HG02870 (cell line): ENCODE measurements around the gene SRP14.
A peak's percentile ranks its signal among the peaks of the same experiment; 100 is the strongest.

Experiments
- ATAC-seq: cut with Tn5 transposase; IDR thresholded peaks from one replicate; pipeline ENCODE4 v1.9.1; 2021; ENCODE audit warnings: mild to moderate bottlenecking, moderate library complexity; ENCODE audit not compliant: unreplicated experiment

The SRP14 gene

DNA sequence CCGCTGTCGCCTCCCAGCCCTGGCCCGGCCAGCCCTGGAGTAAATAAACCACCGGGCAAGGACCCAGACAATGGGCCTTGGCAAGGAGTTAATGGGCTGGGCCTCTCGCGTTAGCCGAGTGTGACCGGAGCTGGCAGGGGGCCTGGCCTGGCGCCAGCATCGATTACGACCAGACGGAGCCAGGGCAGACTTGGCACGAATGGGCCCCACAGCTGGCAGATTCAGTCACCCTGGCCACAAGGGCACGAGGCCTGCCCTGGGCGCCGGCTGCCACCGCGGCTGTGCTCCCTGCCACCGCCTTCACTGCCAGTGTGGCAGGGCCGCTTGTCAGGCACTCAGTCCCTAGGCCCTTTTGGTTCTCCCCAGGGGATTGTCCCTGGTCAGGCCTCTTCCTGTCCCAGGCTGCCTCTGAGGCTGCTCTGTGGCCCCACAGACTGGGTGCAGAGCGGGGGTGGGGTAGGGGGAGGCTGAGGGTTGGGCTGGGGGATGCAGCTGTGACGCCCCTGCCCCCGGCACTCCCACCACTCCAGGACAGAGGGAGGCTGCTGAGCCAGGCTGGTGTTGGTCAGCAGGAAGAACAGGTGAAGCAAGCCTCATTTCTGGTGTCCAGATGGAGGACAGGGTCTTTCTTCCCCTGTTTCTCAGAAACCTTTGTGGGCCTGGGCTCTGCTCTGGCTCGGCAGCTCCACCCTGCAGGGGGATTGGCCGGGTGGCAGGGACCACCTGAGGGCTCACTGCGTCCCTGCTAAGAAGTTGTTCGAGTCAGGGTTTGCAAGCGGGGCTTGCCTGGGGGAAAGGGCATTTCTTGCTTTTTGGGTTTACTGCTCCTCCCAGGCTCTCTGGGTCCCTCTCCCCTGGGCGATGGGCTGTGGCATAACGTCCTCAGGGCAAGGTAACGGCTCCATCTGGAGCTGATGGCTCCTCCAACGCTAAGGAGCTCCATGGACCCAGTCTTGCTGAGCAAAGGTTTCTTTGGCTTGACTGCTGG lies 30.5 kb upstream of the SRP14 start:
- no peak for ATAC-seq

DNA sequence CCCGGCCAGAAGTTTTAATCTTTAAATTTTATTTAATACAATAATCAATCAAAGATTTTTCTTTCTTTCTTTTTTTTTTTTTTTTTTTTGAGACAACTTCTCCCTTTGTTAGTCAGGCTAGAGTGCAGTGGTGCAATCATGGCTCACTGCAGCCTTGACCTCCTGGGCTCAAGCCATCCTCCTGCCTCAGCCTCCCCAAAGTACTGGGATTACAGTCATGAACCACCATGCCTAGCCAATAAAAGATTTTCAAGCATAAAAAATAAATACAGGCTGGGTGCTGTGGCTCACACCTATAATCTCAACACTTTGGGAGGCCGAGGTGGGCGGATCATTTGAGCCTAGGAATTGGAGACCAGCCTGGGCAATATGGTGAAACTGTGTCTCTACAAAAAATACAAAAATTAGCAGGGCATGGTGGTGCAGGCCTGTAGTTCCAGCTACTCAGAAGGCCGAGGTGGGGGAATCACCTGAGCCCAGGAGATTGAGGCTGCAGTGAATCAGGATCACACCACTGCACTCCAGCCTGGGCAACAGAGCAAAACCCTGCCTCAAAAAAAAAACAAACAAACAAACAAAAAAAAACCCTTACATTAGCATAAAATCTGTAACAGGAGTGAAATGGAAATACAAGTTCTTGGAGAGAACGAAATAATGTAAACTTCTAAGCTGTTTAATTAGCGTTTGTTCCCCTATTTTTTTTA lies 29.1 kb upstream of the SRP14 start:
- no peak for ATAC-seq

DNA sequence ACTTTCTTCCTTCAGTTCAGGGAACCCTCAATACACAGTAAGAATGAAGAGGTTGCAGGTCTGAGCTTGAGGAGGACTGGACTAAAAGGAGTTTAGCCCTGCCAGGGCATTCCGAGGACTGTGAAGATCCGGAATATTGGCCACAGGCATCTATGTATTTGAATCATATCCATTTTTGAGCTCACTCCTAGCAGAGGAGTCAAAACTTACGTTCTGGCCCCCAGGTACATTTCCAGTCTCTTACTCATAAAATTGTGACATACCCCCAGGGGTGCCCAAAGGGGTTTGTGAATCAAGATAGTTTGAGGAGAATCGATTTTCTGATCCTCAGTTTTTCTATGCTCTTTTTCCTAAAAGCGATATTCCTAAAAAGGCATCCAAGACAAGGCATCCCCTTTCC lies 27.6 kb upstream of the SRP14 start:
- no peak for ATAC-seq

DNA sequence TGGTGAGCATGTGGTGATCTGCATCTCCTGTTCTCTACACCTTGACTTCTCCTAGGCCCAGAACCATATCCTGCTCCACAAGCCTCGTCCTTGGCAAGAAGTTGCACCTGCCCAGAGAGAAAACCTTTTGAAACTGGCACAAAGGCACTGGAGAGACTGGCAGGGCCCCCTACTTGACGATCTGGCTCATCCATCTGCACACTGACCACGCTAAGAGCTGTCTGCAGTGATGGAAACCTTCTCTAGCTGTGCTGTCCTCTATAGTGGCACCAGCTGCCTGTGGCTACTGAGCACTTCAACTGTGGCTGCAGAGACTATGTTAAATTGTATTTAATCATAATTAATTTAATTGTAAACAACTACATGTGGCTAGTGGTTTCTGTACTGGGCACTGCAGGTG lies 26.2 kb upstream of the SRP14 start:
- no peak for ATAC-seq

DNA sequence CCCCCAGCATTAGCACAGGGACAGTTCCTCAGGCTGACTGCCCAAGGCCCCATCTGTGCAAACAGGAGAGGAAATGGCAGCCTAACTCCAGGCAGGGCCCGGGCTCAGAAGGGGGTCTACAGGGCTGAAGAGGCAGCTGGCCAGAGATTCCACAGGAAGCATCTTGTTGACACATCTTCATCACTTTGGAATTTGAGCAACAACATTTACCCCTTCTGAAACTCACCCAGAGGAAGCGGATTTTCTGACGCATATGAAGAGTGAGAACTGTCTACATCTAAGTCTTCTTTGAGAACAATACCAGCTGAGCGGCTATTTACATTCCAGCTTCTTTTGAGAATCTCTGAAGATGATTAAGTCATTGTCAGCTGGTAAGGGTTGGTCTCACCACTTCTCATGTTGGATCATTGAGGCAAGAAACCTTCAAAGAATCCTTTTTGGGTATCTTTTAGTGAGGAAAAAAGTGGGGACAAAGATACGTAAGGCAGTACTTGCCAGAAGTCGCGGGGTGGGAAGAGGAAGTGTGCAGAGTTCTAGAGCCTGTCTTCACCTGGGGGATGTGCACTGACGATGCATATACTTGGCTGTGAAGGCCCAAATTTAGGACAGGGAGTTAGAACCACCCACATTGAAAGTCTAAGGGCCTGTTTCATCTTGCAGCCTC lies 25.4 kb upstream of the SRP14 start:
- ATAC-seq: peak; percentile 72

DNA sequence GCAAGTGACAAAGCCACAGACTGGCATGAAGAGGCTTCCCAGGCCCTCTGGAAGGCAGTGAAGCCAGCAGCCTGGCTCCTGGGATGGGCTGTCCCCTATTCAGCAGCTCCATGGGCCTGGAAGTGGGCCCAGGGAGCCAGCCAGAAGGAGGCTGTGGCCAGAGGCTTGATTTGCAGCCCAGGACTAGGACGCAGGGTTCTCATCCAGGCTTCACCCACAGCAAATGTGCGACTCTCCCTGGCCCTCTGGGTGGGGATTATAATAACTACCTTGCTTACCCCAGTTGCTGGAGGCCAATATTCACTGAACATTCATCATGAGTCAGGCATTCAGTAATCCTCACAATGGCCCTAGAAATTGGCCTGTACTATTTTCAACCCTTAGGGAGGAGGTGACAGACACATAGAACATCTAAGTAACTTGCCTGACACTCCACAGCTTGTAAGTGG lies 24.6 kb upstream of the SRP14 start:
- no peak for ATAC-seq

DNA sequence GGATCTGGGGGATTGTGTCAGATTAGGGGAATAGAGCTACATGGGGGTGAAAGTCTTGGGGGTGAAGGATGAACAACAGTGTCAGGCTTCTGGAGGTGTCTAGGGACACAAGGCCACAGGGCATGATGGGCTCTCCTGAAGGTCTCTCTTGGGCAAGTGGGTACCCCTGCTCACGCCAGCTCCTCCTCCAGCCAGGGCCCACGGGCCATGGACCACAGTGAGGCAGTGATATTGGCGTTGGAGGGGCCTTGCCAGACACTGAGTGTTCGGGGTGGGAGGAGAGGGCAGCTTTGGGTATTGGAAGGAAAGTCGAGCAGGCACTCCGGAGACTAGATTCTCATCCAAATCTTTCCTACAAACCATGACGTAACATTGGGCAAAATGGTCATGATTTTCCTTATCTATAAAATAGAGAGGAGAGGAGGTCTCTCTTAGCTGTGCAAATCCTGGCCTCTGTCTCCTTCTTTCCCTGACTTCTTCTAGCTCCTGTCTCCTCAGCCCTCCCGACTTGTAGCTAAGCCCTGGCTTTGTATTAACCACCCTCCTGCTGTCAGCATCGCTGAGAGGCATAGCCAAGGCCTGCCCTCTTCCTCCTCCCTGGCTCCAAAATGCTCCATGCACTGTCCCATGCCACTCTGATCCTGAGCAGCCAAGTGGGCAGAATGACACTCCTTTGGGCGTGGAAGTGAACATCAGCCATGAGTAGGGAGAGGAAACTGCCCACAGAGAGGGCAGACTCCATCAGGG lies 24.0 kb upstream of the SRP14 start:
- ATAC-seq: no peak

DNA sequence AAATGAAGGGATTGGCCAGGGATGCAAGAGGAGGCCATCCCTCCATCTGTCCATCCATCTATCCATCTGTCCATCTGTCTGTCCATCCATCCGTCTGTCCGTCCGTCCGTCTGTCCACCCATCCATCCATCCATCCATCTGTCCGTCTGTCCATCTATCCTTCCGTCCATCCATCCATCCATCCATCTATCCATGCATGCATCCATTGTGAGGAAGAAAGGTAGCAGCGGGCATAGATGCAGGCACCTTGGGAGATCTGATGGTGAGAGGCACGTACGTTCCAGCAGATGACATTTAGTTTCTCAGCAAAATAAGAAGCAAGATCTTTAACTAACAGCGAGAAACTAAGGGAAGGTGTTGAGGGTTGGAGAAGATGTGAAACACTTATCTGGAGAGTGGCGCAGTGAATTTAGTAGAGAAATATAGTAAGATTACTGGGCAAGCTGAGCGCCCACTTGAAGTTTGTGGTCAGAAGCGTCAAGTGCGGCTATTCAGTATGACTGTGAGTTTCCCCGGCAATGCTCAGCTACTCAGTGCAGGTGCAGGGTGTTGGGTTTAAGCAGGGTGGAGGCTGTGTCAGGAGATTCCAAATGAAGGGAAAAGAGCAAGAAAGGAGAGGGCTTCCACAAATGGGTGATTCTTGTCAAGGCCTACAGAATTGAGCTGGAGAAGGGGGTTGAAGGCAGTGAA lies 22.4 kb upstream of the SRP14 start:
- peak; percentile 68 for ATAC-seq

DNA sequence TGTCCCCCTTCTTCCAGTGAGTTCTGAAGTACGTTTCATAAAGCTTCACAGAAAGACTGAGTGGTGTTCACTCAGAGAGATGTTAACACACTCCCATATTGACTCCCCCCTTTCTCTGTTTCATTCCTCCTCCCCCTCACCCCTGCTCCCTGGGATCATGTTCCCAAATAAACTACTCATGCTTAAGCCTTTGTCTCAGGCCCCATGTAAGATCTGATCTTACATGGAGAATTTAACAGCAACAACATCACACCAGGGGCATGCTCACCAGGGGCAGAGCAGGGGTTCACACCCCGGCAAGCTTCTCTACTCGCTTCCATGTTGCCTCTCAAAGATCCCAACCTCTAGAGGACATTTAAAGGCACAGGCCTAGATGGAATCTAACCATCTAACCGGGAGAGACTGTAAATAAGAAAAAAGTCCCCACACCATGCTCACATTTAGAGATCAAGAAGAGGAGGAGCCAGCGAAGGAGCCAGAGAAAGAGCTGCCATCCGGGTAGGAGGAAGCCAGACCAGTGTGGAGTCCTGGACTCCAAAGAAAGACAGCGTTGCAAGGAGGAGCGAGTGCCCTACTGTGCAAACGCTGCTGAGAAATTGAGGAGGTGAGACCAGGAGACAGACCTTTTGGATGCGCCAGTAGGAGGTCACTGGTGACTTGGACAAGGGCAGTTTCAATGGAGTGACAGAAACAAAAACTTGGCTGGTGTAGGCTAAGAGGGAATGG lies 21.4 kb upstream of the SRP14 start:
- ATAC-seq: no peak

DNA sequence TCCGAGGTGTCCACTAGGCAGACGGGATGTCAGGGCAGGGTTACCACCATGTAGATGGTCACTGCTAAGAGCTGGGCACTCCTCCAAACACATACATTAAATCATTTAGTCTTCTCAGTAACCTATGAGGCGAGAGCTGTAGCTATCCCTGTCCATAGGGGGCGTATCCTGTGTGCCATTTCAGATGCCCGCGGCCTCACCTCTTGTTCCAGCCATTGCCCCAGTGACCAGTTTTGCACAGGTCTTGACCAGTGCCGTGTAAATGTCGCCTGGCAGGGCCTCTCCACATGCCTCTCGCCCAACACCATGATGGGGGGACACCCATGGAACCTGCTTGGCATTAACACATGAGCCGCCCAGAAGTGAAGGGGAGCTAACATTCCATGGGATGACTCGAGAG lies 20.8 kb upstream of the SRP14 start:
- ATAC-seq: no peak

DNA sequence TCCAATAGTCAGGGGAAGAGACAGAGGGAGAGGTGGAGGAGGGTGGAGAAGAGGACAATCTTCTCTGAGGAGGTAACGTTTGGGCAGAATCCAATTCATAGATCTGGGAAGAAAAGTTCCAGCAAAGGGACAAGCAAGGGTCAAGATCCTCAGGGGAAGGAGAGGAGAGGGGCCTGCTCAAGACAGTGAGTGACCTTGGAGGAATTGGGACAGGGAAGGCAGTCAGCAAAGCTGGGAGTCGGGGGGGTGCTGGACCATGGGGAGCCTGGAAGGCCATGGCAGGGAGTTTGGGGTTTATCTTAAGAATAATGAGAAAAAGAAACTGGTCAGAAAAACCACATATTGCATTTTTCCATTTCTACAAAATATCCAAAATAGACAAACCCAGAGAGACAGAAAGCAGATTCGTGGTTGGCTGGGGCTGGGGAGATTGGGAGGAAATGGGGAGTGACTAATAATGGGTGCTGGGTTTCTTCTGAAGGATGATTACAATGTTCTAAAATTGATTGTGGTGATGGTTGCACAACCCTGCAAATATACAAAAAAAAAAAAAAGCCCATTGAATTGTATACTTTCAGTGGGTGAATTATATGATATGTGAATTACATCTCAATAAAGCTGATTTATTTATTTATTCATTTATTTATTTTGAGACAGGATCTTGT lies 19.6 kb upstream of the SRP14 start:
- no peak for ATAC-seq

DNA sequence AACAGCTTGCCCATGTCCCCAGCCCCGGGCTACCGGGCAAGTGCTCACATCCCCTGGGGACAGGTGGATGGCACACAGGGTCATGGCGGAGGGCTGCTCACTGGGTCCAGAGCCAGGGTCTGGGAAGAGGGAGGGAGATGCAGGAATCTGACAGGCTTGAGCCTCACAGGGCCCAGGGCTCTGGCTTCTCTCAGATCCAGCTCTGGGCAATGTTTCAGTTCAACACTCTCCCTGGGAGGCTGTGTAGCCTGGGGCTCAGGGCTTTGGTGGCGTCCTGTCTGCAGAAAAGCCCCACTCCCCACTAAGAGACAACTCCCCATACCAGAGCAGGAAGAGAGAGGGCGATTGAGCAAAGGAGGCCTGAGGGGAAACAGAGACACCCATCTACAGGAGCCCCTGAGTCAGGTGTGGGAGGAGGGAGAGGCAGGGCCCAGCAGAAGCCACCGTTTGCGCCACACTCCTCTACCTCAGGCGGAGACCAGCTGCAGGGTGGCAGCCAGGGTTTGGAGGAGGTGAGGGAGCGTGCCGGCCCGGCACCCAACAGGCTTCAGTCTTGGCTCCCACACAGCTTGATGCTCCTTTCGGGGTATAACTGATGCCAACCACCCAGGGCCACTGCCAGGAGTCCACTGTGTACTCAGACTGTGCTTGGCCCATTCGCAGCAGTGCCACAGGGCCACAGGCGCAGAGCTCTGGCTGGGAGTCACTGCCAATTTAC lies 16.8 kb upstream of the SRP14 start:
- no peak for ATAC-seq

DNA sequence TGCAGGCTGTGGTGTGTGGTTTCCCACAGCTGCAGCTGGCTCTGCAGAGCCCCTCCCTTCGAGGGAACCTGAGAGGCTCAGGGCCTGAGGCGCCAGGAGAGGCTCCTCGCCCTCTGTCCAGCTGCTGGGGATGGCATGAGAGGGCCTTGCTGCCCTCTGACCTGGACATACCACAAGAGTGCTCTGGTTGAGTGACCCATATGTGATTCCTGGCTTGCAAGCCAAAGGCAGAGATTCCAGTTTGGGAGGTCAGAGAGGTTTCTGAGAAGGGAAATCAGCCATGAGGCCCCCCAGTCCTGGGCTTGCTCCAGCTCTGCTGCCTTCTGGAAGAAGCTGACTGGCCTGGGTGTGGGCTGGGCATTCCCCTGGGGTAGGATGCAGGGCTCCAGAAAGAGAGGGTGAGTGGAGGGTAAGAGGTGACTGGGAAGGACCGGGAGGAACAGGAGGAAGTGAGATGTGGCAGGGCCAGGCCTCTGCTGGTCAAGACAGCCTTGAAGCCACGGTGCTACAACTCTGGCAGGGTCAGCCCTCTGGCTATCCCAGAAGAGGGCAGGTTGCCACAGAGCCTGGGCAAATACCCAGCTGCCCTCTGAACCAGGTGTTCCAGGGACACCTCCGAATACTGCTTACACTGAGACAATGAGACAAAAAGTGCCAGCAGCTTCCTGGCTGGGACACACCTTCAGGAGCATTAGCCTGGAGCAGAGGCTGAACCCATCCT lies 16.0 kb upstream of the SRP14 start:
- peak; percentile 72 for ATAC-seq

DNA sequence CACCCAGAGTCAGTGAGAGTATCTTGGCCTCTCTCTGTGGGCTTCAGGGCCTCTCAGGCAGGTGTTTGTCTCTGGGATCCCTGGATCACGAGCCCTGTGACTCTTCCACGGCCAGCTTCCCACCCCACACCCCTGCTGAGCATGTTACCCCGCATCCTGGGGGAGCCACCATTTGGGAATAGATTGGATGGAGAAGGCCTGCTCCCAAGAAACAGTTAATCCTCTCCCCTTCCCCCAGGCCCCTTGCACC lies 15.5 kb upstream of the SRP14 start:
- peak; percentile 36 for ATAC-seq

DNA sequence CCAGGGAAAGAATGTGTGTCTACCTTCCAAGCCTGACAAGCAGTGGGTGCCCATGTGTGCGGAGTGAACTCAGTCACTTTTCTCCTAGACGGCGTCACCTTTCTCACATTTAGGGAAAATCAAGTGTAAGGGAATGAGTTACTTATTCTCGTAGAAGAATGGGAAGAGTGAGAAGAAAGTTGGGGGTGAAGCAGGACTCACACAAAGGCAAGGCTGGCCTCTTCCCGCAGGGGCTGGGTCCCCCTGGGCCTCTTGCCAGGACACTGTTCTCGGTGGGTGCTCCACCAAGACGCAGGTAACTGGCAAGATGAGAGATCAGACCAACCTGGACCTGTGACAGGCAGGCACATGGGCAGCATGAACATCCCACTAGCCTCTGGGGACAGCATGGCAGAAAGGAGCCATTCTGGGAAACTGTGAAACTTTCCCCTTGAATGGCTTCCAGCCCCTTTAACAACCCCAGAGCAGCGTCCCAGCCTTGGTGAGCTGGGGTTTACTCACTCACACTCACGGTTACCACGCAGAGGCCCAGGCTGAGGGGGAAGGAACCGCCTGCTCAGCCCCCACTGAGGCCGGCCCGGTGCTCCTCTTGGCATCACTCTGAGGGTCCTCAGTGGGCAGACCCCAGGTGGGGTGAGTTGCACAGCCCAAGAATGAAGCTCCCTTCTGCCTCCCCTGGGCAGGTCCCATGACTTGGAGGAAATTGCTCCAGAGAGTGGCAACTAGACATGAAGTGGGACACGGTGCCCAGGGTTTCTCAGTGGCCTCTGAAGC lies 15.0 kb upstream of the SRP14 start:
- ATAC-seq: peak; percentile 27

DNA sequence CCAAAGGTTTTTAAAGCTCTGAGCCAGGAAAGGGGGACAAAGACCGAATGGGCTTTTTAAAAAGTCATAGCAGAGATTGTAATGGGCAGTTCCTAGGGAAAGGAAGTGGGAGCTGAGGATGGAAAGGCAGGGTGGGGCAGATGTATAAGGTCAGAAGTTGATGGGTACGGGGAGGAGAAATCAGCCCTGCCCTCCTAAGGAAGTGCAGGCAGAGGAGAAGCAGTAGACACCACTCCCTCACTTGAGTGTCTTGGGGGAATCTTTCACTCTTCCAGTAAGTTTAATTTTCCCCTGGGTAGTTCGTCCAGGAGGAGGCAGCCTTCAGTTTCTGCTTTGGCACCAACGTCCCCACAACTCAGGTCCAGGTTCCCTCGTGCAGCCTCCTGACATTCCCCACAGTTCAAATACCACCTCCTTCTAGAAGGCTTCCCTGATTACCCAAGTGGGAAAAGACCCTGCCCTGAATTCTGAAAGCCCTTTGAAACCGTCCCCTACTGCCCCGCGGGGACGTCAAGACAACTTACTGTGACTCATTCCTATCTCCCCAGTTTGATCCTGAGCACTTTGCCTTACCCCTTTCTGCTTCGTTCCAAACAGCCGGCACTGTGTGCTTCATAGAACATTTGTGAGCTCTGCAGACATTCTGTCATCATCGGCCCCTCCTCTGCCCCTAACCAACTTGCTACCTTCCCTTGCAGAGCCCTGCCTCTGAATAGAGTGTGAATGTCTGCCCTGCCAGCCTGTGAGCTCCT lies 14.3 kb upstream of the SRP14 start:
- no peak for ATAC-seq

DNA sequence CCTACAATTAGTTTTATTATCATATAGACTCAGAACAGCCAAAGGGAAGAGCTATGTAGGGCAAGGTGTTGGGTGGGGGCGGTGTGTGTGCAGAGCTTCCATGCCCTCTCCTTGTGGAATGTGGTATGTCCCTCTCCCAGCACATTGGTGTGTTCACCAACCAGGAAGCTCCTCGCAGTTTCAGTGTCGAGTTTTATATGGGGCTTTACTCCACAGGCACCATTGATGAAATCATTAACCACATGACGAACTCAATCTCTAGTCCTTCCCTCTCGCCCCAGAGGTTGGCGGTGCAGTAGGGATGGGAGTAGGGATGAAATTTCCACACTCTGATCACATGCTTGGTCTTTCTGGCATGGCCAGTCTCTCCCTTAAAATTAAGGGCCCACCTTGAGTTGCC lies 13.6 kb upstream of the SRP14 start:
- ATAC-seq: no peak
